ENCODE data around the gene BTBD9. TPM values are rescaled to one million over a fixed set of nuclear protein-coding genes. Genes with fewer than 3 reads are reported as not detected.

The BTBD9 gene
- total RNA-seq, 1 experiment from 2014 or later = 8.9 TPM

- H3K36me3 Mint-ChIP-seq (ENCODE audit: insufficient read depth in 1 of 3, low read depth in 3 of 3) = no peaks in the 10 kb centered on the region
- no peak overlapping the region for H3K27ac Mint-ChIP-seq
- no CpG with 5 or more reads among the region's 5 CpGs for WGBS (ENCODE audit: extremely low coverage, insufficient read length, low lambda C conversion rate)
Measured at GRCh38 chr6:38495922-38496635, 143.7 kb downstream of the BTBD9 start.

More at GRCh38 chr6:38495922-38496635, 143.7 kb downstream of the BTBD9 start:
- no peak overlapping the region for H2AK5ac ChIP-seq (ENCODE audit: insufficient read length, low read length)
- no peak overlapping the region for H2BK15ac ChIP-seq (ENCODE audit: low read depth, low read length)
- no peak overlapping the region for H4K5ac ChIP-seq (ENCODE audit: insufficient read length, low read depth, low read length)
- no peak overlapping the region for H2BK20ac ChIP-seq (ENCODE audit: low read depth, low read length, poor library complexity, severe bottlenecking)
- H3K27ac ChIP-seq (ENCODE audit: insufficient read length, low read depth, low read length) = no peak overlapping the region
- no peaks in the 10 kb centered on the region for H3K4me1 ChIP-seq (ENCODE audit: insufficient read depth, low read length)
- H2AFZ ChIP-seq (ENCODE audit: low read length) = no peak overlapping the region
- no peak overlapping the region for H2BK12ac ChIP-seq (ENCODE audit: insufficient read length, low read depth, low read length)
- no peak overlapping the region for H2BK5ac ChIP-seq (ENCODE audit: insufficient read length, low read length)
- H3K23me2 ChIP-seq (ENCODE audit: insufficient read length, low read depth, low read length, poor library complexity, severe bottlenecking) = no peaks in the 10 kb centered on the region
- no peak for DNase-seq
- H4K91ac ChIP-seq (ENCODE audit: insufficient read length, low read depth, low read length) = no peak overlapping the region
- H3K9me3 Mint-ChIP-seq = no peaks in the 10 kb centered on the region
- no peak overlapping the region for H3K56ac ChIP-seq (ENCODE audit: insufficient read length, low read depth, low read length)
- no peak overlapping the region for H3K23ac ChIP-seq (ENCODE audit: insufficient read length, low read depth, low read length)
- H4K8ac ChIP-seq (replicated peaks; ENCODE audit: insufficient read length, low read depth, low read length) = no peak overlapping the region
- H3K9ac ChIP-seq (ENCODE audit: extremely low read depth, insufficient read length, low read length) = no peak overlapping the region
- H3K4me1 Mint-ChIP-seq = peaks cover 0 to 7% of the 10 kb centered on the region in 2 experiments; a peak in 3 of 4 replicates
- no peaks in the 10 kb centered on the region for H3K27me3 ChIP-seq (ENCODE audit: insufficient read depth, low read length)
- H3T11ph ChIP-seq (ENCODE audit: low read length) = no peak overlapping the region
- no peak overlapping the region for H2BK120ac ChIP-seq (ENCODE audit: low read depth, low read length, poor library complexity, severe bottlenecking)
- H3K27me3 Mint-ChIP-seq (ENCODE audit: low read depth) = no peaks in the 10 kb centered on the region
- no peak overlapping the region for H3K18ac ChIP-seq (ENCODE audit: insufficient read length, low read depth, low read length)
- no peaks in the 10 kb centered on the region for H3K79me2 ChIP-seq (ENCODE audit: insufficient read depth, low read length)
- H3K4ac ChIP-seq (ENCODE audit: low read depth, low read length) = no peak overlapping the region
- no peaks in the 10 kb centered on the region for H4K20me1 ChIP-seq (ENCODE audit: control insufficient read depth, insufficient read depth, insufficient read length)
- no peak overlapping the region for H3K14ac ChIP-seq (ENCODE audit: insufficient read depth, low read length)
- no peak overlapping the region for H3K4me3 Mint-ChIP-seq
- no peaks in the 10 kb centered on the region for H3K79me1 ChIP-seq (ENCODE audit: insufficient read depth, low read depth, low read length, poor library complexity, severe bottlenecking)
- no peaks in the 10 kb centered on the region for H3K9me3 ChIP-seq (ENCODE audit: control insufficient read depth, low read depth, low read length)
- no peak for TF ChIP-seq CTCF (conservative IDR thresholded peaks at IDR 0.05)
- no peak overlapping the region for H3K4me2 ChIP-seq (ENCODE audit: insufficient read depth, insufficient read length, low read length)

Measured in H9 (cell line).